WTC11 (cell line): Measurements from ENCODE around the gene SRRM3.
A peak's percentile ranks its signal among the peaks of the same experiment; 100 is the strongest.

Experiments used
- ETV6 ChIP-seq: sonication (generic); formaldehyde crosslinking; IDR thresholded peaks from 2 replicates; pipeline ENCODE4 v1.8.1; 2022; ENCODE audit warnings: mild to moderate bottlenecking, missing genetic modification reagents
- MXD4 ChIP-seq: fragments of 250-450 bp; sonication (Bioruptor Pico); IDR thresholded peaks from 2 replicates; pipeline ENCODE4 v1.8.0; 2021; ENCODE audit warnings: mild to moderate bottlenecking, moderate library complexity, borderline replicate concordance
- NR2C2 ChIP-seq: sonication (generic); formaldehyde crosslinking; IDR thresholded peaks from 2 replicates; pipeline ENCODE4 v1.8.0; 2022; ENCODE audit warnings: mild to moderate bottlenecking, missing genetic modification reagents
- SP1 ChIP-seq: sonication (generic); formaldehyde crosslinking; conservative IDR thresholded peaks from 2 replicates; pipeline ENCODE4 v1.8.1; 2022; ENCODE audit warnings: missing genetic modification reagents
- TF ChIP-seq, protein P1 (sequence below): fragments of 200-600 bp; IDR thresholded peaks from 2 replicates; pipeline ENCODE4 v1.8.0; 2022; ENCODE audit warnings: antibody characterized with exemption
- TF ChIP-seq, protein P2 (sequence below): sonication (generic); formaldehyde crosslinking; IDR thresholded peaks from 2 replicates; pipeline ENCODE4 v1.8.0; 2022; ENCODE audit warnings: mild to moderate bottlenecking, missing genetic modification reagents
- TF ChIP-seq, protein P3 (sequence below): fragments of 250-450 bp; sonication (Bioruptor Pico); IDR thresholded peaks from 2 replicates; pipeline ENCODE4 v1.9.0; 2021; ENCODE audit warnings: mild to moderate bottlenecking
- TF ChIP-seq, protein P4 (sequence below): sonication (generic); formaldehyde crosslinking; IDR thresholded peaks from 2 replicates; pipeline ENCODE4 v1.8.0; 2023; ENCODE audit warnings: missing genetic modification reagents
- TF ChIP-seq, protein P5 (sequence below): sonication (generic); formaldehyde crosslinking; IDR thresholded peaks from 2 replicates; pipeline ENCODE4 v1.8.1; 2023; ENCODE audit warnings: mild to moderate bottlenecking, missing genetic modification reagents

DNA sequence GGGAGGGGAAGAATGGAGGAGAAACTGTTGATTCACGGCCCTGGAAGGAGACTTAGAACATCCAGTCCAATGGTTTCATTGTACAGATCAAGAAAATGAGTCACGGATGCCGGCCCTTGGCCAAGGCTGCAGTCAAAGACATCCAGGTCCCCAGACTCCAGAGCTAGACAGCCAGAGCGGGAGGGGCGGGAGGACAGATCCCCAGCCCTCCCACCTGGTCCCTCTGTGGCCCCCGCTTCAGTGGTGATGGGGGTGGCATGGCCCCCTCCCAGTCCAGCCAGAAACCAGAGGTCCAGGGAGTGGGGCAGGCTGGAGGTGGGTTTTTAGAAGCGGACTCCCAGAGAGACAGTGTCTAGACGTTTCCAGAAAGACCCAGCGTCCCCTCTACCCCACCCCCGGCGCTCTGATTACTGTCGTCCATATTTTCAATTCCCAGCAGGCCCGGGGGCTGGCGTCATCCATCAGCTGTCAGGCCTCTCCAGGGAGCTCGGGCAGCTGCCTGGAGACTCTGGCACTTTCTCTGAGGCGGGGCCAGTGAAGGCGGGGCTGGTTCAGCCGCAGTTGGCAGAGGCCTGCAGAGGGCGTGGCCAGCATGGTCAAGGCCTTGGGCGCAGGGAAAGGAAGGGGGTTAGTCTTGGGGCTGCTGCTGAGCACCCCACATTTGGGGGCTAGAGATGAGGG lies 92.8 kb downstream of the SRRM3 start:
- TF ChIP-seq SP1: no peak
- TF ChIP-seq, protein P1, sequence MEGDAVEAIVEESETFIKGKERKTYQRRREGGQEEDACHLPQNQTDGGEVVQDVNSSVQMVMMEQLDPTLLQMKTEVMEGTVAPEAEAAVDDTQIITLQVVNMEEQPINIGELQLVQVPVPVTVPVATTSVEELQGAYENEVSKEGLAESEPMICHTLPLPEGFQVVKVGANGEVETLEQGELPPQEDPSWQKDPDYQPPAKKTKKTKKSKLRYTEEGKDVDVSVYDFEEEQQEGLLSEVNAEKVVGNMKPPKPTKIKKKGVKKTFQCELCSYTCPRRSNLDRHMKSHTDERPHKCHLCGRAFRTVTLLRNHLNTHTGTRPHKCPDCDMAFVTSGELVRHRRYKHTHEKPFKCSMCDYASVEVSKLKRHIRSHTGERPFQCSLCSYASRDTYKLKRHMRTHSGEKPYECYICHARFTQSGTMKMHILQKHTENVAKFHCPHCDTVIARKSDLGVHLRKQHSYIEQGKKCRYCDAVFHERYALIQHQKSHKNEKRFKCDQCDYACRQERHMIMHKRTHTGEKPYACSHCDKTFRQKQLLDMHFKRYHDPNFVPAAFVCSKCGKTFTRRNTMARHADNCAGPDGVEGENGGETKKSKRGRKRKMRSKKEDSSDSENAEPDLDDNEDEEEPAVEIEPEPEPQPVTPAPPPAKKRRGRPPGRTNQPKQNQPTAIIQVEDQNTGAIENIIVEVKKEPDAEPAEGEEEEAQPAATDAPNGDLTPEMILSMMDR: no peak
- no peak for TF ChIP-seq NR2C2 (CRISPR knock-in tag)
- TF ChIP-seq, protein P2, sequence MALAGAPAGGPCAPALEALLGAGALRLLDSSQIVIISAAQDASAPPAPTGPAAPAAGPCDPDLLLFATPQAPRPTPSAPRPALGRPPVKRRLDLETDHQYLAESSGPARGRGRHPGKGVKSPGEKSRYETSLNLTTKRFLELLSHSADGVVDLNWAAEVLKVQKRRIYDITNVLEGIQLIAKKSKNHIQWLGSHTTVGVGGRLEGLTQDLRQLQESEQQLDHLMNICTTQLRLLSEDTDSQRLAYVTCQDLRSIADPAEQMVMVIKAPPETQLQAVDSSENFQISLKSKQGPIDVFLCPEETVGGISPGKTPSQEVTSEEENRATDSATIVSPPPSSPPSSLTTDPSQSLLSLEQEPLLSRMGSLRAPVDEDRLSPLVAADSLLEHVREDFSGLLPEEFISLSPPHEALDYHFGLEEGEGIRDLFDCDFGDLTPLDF (CRISPR knock-in tag): no peak
- TF ChIP-seq, protein P3, sequence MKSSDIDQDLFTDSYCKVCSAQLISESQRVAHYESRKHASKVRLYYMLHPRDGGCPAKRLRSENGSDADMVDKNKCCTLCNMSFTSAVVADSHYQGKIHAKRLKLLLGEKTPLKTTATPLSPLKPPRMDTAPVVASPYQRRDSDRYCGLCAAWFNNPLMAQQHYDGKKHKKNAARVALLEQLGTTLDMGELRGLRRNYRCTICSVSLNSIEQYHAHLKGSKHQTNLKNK (CRISPR knock-in tag): no peak
- TF ChIP-seq, protein P4, sequence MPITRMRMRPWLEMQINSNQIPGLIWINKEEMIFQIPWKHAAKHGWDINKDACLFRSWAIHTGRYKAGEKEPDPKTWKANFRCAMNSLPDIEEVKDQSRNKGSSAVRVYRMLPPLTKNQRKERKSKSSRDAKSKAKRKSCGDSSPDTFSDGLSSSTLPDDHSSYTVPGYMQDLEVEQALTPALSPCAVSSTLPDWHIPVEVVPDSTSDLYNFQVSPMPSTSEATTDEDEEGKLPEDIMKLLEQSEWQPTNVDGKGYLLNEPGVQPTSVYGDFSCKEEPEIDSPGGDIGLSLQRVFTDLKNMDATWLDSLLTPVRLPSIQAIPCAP (CRISPR knock-in tag): no peak
- TF ChIP-seq ETV6 (CRISPR knock-in tag): 0 out of 2 replicates have a peak, but pooled peaks have one; percentile 20
- TF ChIP-seq MXD4 (CRISPR knock-in tag): no peak
- TF ChIP-seq, protein P5, sequence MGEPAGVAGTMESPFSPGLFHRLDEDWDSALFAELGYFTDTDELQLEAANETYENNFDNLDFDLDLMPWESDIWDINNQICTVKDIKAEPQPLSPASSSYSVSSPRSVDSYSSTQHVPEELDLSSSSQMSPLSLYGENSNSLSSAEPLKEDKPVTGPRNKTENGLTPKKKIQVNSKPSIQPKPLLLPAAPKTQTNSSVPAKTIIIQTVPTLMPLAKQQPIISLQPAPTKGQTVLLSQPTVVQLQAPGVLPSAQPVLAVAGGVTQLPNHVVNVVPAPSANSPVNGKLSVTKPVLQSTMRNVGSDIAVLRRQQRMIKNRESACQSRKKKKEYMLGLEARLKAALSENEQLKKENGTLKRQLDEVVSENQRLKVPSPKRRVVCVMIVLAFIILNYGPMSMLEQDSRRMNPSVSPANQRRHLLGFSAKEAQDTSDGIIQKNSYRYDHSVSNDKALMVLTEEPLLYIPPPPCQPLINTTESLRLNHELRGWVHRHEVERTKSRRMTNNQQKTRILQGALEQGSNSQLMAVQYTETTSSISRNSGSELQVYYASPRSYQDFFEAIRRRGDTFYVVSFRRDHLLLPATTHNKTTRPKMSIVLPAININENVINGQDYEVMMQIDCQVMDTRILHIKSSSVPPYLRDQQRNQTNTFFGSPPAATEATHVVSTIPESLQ: no peak
